ENCODE data around the gene AHRR. TPM values are rescaled to one million over a fixed set of nuclear protein-coding genes. Genes with fewer than 3 reads are reported as not detected.

Gene AHRR
- total and polyA plus RNA-seq, 9 of the 15 experiments (the other 6 are each of a cell fraction or from before 2014, with no cell fraction given), result 0.06 to 1.6 (median 0.75) TPM; not detected in 1

GRCh38 chr5:449151-449550 is 127.6 kb downstream of the AHRR start (continued):
- no peak for TF ChIP-seq SNAPC5 (CRISPR knock-in tag; IDR thresholded peaks at IDR 0.05)
- TF ChIP-seq ZNF511 (CRISPR knock-in tag; IDR thresholded peaks at IDR 0.05), result no peak
- no peak for TF ChIP-seq UBTF (IDR thresholded peaks at IDR 0.05; ENCODE audit: borderline replicate concordance in 1 of 2, low read depth in 2 of 2, low read length in 2 of 2)
- no peak for TF ChIP-seq ZNF174 (CRISPR knock-in tag; IDR thresholded peaks at IDR 0.05)

GRCh38 chr5:451587-452458 is 130.3 kb downstream of the AHRR start:
- in situ Hi-C loops (cut with MboI), result no loop called here
- DNase-seq (ENCODE audit: extremely low read depth in 1 of 4, low spot score in 3 of 4), result no peak
- H3K4me1 ChIP-seq (replicated peaks in 1 of 2; ENCODE audit: control insufficient read depth in 2 of 2, insufficient read depth in 2 of 2, low read length in 2 of 2), result 0 out of 5 replicates have a peak, but pooled peaks cover 0 to 3% of the 10 kb centered on the region in 2 experiments
- H3K36me3 ChIP-seq (ENCODE audit: control insufficient read depth, insufficient read depth, low read length), result peaks cover 88% of the 10 kb centered on the region
- H4K20me1 ChIP-seq (replicated peaks; ENCODE audit: control insufficient read depth, insufficient read depth, low read length), result no peaks in the 10 kb centered on the region
- no peak overlapping the region for H2AFZ ChIP-seq (ENCODE audit: low read depth, low read length)
- 94% methylated on average over 5 of the region's 5 CpGs for WGBS (ENCODE audit: insufficient coverage, low coverage, missing lambda C conversion rate)
- H3K9me3 ChIP-seq (replicated peaks; ENCODE audit: control insufficient read depth, insufficient read depth, low read depth, low read length), result peaks cover 8% of the 10 kb centered on the region
- ChIA-PET CTCF (ENCODE audit: low intra/inter-chr PET ratio) (no interaction called here), POLR2A (no interaction called here)
- no peak overlapping the region for H3K9ac ChIP-seq (ENCODE audit: insufficient read depth in 1 of 2, low read depth in 2 of 2, low read length in 2 of 2)
- H3K4me2 ChIP-seq (ENCODE audit: insufficient read depth, low read length), result no peak overlapping the region
- peaks cover 2% of the 10 kb centered on the region for H3K9me1 ChIP-seq (ENCODE audit: control insufficient read depth, insufficient read depth, low read length)
- no TSS peak for BruUV-seq (replicated peaks)
- no peak overlapping the region for H3K4me3 ChIP-seq
- no peak for ATAC-seq
- intact Hi-C loops (cut with micrococcal nuclease), result no loop called here
- H3K79me2 ChIP-seq (ENCODE audit: control insufficient read depth, insufficient read depth, low read length), result peaks cover 7% of the 10 kb centered on the region; the same call in 1 of the 3 replicates
- H3K27ac ChIP-seq (ENCODE audit: extremely low read depth, low read depth, low read length), result no peak overlapping the region
- peak; percentile 29 for FAIRE-seq
- no peaks in the 10 kb centered on the region for H3K27me3 ChIP-seq (ENCODE audit: control insufficient read depth in 2 of 2, insufficient read depth in 2 of 2, low read length in 2 of 2)
- no peak for TF ChIP-seq ZNF778 (CRISPR knock-in tag; IDR thresholded peaks at IDR 0.05)
- TF ChIP-seq ZNF398 (CRISPR knock-in tag; IDR thresholded peaks at IDR 0.05), result no peak
- peak; percentile 92 for TF ChIP-seq CBX5 (IDR thresholded peaks at IDR 0.05; ENCODE audit: borderline replicate concordance, low read depth)
- TF ChIP-seq CBX3 (IDR thresholded peaks at IDR 0.05; ENCODE audit: borderline replicate concordance in 1 of 2, low read length in 2 of 2), result peak in 1 of 2 experiments; percentile 99; a peak in 2 of 3 replicates
- TF ChIP-seq TRIM28 (IDR thresholded peaks at IDR 0.05), result peak; percentile 99
- peak; percentile 63 for TF ChIP-seq ZNF280B (CRISPR knock-in tag; IDR thresholded peaks at IDR 0.05)
- TF ChIP-seq TRIM24 (IDR thresholded peaks at IDR 0.05), result peak; percentile 66 to 92
- peak; percentile 82 for TF ChIP-seq ZEB2 (IDR thresholded peaks at IDR 0.05)
- TF ChIP-seq NFIC (IDR thresholded peaks at IDR 0.05), result 0 out of 2 replicates have a peak, but pooled peaks have one; percentile 12
- TF ChIP-seq ATF1 (CRISPR knock-in tag; IDR thresholded peaks at IDR 0.05), result no peak
- TF ChIP-seq ATF1 (tag; IDR thresholded peaks at IDR 0.05), result no peak
